ENCODE results near the gene DPF3. TPM values are rescaled to one million over a fixed set of nuclear protein-coding genes. Genes with fewer than 3 reads are reported as not detected.

Gene DPF3
- total and polyA plus RNA-seq, 2 experiments from 2014 or later, result 6.8 to 7.9 TPM

- Histone ChIP-seq H3K9ac (no peak overlapping the region), H3K9me2 (ENCODE audit: insufficient read depth) (no peaks in the 10 kb centered on the region), H3K36me3 (ENCODE audit: low read depth) (no peaks in the 10 kb centered on the region), H3K4me1 (ENCODE audit: insufficient read depth) (no peaks in the 10 kb centered on the region), H3K9me3 (ENCODE audit: low read depth) (no peaks in the 10 kb centered on the region), H4K20me1 (ENCODE audit: insufficient read depth) (no peaks in the 10 kb centered on the region), H3K79me2 (ENCODE audit: insufficient read depth) (peaks cover 96% of the 10 kb centered on the region), H3K27me3 (replicated peaks; ENCODE audit: insufficient read depth) (no peaks in the 10 kb centered on the region), H3K4me2 (ENCODE audit: unreplicated experiment) (no peak overlapping the region), H3F3A (ENCODE audit: insufficient read depth) (no peaks in the 10 kb centered on the region), H3K4me3 (no peak overlapping the region), H3K27ac (no peak overlapping the region), H2AFZ (no peak overlapping the region)
- no peak for DNase-seq
- 69 to 72% methylated on average over 13 of the region's 13 CpGs for WGBS, 2 experiments (ENCODE audit: low coverage in 1 of 2, low lambda C conversion rate in 2 of 2, missing lambda C conversion rate in 2 of 2)
- in situ Hi-C loops (cut with MboI), result no loop called here
- no peak for TF ChIP-seq EZH2phosphoT487 (IDR thresholded peaks at IDR 0.05; ENCODE audit: insufficient read depth, low read depth)
- no peak for TF ChIP-seq EZH2 (IDR thresholded peaks at IDR 0.05; ENCODE audit: insufficient read depth, poor library complexity, severe bottlenecking)
These were observed 104.8 kb downstream of the DPF3 start for GRCh38 chr14:72788972-72789728.

- Histone ChIP-seq H4K20me1 (ENCODE audit: insufficient read depth) (no peaks in the 10 kb centered on the region), H2AFZ (no peak overlapping the region), H3K4me3 (no peak overlapping the region), H3K9ac (no peak overlapping the region), H3F3A (ENCODE audit: insufficient read depth) (no peaks in the 10 kb centered on the region), H3K36me3 (ENCODE audit: low read depth) (no peaks in the 10 kb centered on the region), H3K79me2 (ENCODE audit: insufficient read depth) (peaks cover 96% of the 10 kb centered on the region), H3K9me2 (ENCODE audit: insufficient read depth) (no peaks in the 10 kb centered on the region), H3K27ac (no peak overlapping the region), H3K9me3 (ENCODE audit: low read depth) (no peaks in the 10 kb centered on the region), H3K4me1 (ENCODE audit: insufficient read depth) (no peaks in the 10 kb centered on the region), H3K27me3 (replicated peaks; ENCODE audit: insufficient read depth) (no peaks in the 10 kb centered on the region), H3K4me2 (ENCODE audit: unreplicated experiment) (no peak overlapping the region)
- WGBS, 2 experiments (ENCODE audit: low coverage in 1 of 2, low lambda C conversion rate in 2 of 2, missing lambda C conversion rate in 2 of 2), result 77 to 79% methylated on average over 4 to 6 of the region's 6 CpGs
- TF ChIP-seq EZH2phosphoT487 (IDR thresholded peaks at IDR 0.05; ENCODE audit: insufficient read depth, low read depth) (no peak), EZH2 (IDR thresholded peaks at IDR 0.05; ENCODE audit: insufficient read depth, poor library complexity, severe bottlenecking) (no peak)
- no peak for DNase-seq
- in situ Hi-C loops (cut with MboI), result no loop called here
These were observed 105.6 kb downstream of the DPF3 start for GRCh38 chr14:72788255-72788654.

GRCh38 chr14:72787841-72788240, 106.1 kb downstream of the DPF3 start:
- H3K79me2 ChIP-seq (ENCODE audit: insufficient read depth), result peaks cover 96% of the 10 kb centered on the region
- TF ChIP-seq EZH2phosphoT487 (IDR thresholded peaks at IDR 0.05; ENCODE audit: insufficient read depth, low read depth), result no peak
- TF ChIP-seq EZH2 (IDR thresholded peaks at IDR 0.05; ENCODE audit: insufficient read depth, poor library complexity, severe bottlenecking), result no peak

GRCh38 chr14:72786378-72787350, 107.2 kb downstream of the DPF3 start:
- Histone ChIP-seq H3K36me3 (ENCODE audit: low read depth) (no peaks in the 10 kb centered on the region), H3K9me3 (ENCODE audit: low read depth) (no peaks in the 10 kb centered on the region), H2AFZ (no peak overlapping the region), H3K79me2 (ENCODE audit: insufficient read depth) (peaks cover 91% of the 10 kb centered on the region), H3K27ac (no peak overlapping the region), H3K4me2 (ENCODE audit: unreplicated experiment) (no peak overlapping the region), H4K20me1 (ENCODE audit: insufficient read depth) (no peaks in the 10 kb centered on the region), H3K9me2 (ENCODE audit: insufficient read depth) (no peaks in the 10 kb centered on the region), H3K9ac (no peak overlapping the region), H3K4me1 (ENCODE audit: insufficient read depth) (peaks cover 8% of the 10 kb centered on the region), H3K27me3 (replicated peaks; ENCODE audit: insufficient read depth) (no peaks in the 10 kb centered on the region), H3K4me3 (no peak overlapping the region), H3F3A (ENCODE audit: insufficient read depth) (peaks cover 15% of the 10 kb centered on the region)
- WGBS, 2 experiments (ENCODE audit: low coverage in 1 of 2, low lambda C conversion rate in 2 of 2, missing lambda C conversion rate in 2 of 2), result 70 to 77% methylated on average over 13 of the region's 13 CpGs
- DNase-seq, result no peak
- in situ Hi-C loops (cut with MboI), result no loop called here
- TF ChIP-seq EZH2phosphoT487 (IDR thresholded peaks at IDR 0.05; ENCODE audit: insufficient read depth, low read depth), result no peak
- no peak for TF ChIP-seq EZH2 (IDR thresholded peaks at IDR 0.05; ENCODE audit: insufficient read depth, poor library complexity, severe bottlenecking)

More at GRCh38 chr14:72787841-72788240, 106.1 kb downstream of the DPF3 start:
- no peaks in the 10 kb centered on the region for H3K9me2 ChIP-seq (ENCODE audit: insufficient read depth)
- no peak overlapping the region for H3K9ac ChIP-seq
- in situ Hi-C loops (cut with MboI), result no loop called here
- H3K4me2 ChIP-seq (ENCODE audit: unreplicated experiment), result no peak overlapping the region
- H3K27ac ChIP-seq, result no peak overlapping the region
- H3F3A ChIP-seq (ENCODE audit: insufficient read depth), result 0 out of 2 replicates have a peak, but pooled peaks cover 4% of the 10 kb centered on the region
- DNase-seq, result no peak
- no peaks in the 10 kb centered on the region for H3K4me1 ChIP-seq (ENCODE audit: insufficient read depth)
- no peaks in the 10 kb centered on the region for H3K27me3 ChIP-seq (replicated peaks; ENCODE audit: insufficient read depth)
- no peaks in the 10 kb centered on the region for H3K9me3 ChIP-seq (ENCODE audit: low read depth)
- no peaks in the 10 kb centered on the region for H3K36me3 ChIP-seq (ENCODE audit: low read depth)
- H4K20me1 ChIP-seq (ENCODE audit: insufficient read depth), result no peaks in the 10 kb centered on the region
- no peak overlapping the region for H2AFZ ChIP-seq
- 81 to 87% methylated on average over 6 of the region's 6 CpGs for WGBS, 2 experiments (ENCODE audit: low coverage in 1 of 2, low lambda C conversion rate in 2 of 2, missing lambda C conversion rate in 2 of 2)
- H3K4me3 ChIP-seq, result no peak overlapping the region

Data from GM23248 (cell line).